Activated CD4-positive, alpha-beta T cell treated with anti-CD3 and anti-CD28 coated beads, Interleukin-2, amount 50 U/mL, for 4 hours (primary cell): ENCODE data around the gene EDAR.

Experiments
- DNase-seq, 2 experiments: peaks; one replicate each; pipeline ENCODE4 v3.0.0-alpha.2; 2020

EDAR gene

DNA sequence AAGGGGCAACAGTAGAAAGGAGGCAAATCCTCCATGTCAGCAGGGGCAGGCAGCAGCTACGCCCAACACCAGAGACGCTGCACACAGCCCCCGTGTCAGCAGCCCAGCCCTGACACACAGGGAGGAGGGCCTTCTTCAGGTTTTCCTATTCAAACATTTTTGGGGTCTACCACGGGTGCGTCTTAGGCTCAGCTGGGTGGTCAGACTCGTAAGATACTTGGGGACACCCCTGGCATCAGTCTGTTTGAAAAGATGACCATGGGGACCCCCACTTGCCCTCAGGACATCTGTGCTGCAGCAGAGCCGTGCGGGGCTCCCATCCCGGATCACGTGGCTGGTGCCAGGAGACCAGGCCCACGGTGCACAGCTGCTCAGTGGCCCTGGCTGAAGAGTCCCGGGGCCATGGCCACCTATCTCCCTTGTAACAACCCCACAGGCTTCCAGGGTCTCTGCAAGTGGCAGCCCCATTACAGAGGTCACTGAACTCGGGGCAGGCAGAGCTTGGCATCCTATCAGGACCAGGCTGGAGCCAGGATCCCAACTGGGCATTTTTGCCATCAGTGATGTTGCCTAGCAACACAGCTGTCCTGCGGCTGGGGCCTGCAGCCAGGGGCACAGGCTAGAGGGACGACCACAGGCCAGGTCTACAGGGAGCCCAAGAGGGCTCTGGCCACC lies 82.5 kb downstream of the EDAR start:
- DNase-seq: no peak

DNA sequence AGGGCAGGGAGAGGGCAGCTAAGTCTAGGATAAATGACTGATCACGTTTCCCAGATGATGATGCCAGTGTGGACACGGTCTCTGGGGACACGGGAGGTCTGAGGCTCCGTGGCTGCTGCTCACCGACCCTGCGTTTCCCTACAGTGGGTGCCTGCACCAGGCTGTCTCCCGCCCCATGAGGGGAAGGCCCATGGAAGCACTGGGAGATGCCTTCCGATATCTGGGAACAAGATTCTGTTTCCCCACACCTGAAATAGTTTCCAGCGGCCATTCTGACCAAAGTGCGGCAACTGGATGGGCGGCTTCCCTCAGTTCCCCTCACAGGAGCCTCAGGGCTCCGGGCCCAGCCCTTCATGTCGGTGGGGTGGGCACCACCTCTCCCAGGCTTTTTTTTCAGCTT lies 83.1 kb downstream of the EDAR start:
- no peak for DNase-seq

DNA sequence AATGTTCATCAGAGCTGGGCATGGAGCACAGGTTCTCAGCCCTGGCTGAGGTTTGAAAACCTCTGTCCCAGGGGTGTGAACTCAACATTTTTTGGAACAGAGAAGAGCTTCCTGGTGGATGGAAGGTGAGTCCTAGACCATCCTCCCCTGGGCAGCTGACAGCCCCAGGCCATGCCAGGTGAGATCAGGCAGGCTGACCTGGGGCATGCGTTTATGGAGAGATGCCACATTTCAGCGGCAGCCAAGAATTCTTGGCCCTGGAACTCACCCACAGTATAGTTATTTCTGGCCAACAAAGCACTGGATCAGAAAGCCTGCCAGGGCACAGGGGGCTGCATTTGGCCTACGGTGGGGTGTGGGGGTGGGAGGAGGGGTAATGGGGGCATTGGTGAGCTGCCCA lies 83.8 kb downstream of the EDAR start:
- DNase-seq: no peak

DNA sequence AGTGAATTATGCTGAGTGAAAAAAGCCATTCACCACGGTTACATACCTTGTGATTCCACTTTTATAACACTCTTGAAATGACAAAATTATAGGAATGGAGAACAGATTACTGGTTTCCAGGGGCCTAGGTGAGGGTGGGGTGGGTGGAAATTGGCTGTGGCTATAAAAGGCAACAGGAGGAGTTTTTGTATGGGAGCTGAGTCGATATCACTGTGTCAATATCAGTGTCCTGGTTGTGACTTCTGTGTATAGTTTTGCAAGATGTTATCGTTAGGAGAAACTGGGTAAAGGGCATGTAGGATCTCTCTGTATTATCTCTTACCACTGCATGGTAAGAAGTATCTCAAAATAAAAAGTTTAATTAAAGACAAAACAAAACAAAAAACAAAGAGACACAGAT lies 84.3 kb downstream of the EDAR start:
- no peak for DNase-seq

DNA sequence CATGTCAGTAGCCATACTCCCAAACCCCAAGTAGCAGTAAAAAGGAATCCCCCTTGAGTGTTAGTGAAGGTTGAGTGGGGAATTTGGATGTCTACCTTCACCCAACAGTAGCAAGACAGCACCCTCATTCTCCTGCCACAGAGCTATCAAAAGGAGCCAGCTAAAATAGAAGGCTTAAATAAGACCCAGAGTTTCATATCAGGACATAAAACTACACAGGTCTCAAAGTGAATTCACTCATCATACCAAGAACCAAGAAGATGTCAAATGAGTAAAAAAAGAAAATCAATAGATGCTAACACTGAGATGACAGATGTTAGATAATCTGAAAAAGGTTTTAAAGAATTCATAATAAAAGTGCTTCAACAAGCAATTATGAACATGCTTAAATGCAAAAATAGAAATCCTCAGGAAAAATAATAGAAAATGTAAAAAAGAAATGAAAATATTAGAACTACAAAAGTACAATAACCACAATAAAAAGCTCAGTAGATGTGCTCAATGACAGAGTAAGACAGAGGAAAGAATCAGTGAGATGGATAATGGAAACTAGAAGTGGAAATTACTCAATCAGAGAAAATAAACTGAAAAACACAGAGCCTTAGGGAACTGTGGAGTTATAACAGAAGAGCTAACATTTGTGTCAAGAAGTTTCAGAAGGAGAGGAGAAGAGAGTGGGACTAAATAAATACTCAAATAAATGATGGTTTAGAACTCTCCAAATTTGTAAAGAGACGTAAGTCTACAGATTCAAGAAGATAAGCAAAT lies 90.5 kb downstream of the EDAR start:
- DNase-seq: no peak

DNA sequence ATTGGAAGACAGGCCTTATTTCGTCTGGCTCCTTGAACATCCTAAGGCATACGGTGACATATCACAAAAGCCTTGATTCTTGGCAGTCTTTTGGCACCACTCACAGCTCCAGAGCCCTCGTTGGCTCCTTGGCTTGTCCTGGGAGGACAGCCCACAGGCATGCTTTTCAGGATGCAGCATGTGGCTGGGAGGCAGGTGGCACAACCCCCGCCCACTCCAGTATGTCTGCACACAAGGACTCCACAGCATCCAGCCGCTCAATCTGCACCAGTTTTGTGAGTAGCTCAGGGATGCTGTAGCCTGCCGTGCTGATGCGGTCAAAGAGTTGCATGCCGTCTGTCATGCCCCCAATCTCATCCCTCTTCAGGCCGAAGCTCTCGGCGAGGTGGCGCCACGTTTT lies 92.3 kb downstream of the EDAR start:
- no peak for DNase-seq

DNA sequence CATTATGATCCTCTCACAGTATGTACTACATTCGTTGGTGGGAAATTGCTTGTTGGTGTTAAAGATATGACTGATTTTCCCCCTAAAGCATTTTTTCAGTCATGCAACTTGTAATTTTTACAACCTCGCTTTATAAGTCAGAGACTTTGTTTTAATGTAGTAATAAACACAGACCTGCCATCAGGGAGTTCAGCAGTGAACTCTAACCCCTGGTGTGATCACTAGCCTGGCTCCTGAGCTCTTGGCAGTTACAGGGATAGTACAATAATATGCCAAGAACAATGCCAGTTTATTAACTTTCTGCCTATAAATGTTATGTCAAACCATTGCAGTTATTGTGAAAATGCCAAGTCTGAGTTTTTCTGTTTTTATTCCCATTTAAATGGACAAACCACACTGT lies 93.8 kb downstream of the EDAR start:
- no peak for DNase-seq

DNA sequence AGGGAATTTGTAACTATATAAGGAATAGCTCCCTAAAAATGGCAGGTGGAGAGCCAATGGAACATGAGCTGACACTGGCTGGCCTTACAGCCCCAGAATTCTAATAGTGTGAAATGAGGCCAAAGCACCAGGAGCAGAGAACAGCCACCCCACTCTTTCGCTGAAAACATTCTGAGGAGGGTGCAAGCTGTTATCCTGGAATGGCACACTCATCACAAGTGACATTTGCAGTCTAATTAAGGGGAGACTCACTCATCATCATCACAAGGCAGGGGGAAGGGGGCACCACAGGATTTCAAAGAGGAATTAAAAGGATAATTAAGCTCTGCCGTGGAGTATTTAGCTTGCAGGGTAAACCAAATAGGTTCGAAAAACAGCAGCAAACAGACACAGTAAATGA lies 94.3 kb downstream of the EDAR start:
- DNase-seq: no peak

DNA sequence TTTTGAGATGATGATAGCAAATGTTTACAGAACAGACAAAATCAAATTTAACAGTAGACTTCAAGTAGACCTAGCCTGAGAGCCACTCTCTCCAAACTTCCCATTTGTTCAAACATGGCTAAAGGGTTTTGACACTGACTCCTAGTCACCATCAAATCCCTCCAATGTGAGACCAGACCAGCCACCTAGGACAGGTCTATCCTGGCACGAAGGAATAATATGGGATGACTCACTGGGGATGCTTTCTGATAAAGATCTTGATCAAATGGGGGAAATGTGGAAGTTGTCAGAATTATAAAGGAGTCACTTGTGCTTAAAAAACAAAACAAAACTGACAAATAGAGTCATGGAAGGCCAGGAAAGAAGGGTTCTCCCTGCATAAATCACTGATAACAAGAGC lies 95.7 kb downstream of the EDAR start:
- no peak for DNase-seq

DNA sequence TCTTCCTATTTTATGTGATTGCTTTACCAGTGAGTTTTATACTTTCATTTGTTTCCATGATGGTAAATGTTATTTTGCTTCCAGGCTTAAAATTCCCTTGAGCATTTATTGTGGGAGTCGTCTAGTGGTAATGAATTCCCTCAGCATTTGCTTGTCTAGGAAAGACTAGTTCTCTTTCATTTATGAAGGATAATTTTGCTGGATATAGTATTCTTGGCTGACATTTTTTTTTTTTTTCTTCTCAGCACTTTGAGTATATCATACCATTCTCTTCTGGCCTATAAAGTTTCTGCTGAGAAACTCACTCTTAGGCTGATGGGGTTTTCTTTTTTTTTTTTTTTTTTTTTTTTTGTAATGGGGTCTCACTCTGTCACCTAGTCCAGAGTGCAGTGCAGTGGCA lies 99.1 kb downstream of the EDAR start:
- DNase-seq: no peak

DNA sequence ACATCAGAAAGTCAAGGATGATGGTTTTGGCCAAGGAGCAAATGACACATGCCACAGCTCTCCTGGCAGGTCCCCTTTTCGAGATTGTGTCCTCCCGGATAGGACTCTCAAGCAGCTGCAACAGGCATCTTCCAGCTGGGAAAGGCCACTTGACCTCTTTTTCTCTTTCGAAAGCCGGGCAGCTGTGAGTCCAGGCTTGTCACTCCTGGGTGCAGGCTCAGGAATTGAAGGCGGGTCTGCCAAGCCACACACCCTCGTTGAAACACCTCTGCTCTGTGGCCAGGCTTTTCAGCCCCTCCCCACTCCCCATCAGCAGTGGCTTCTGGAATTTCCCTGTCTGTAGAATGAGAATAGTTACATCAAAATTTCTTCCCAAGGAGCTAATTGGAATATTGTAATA lies 104.4 kb downstream of the EDAR start:
- DNase-seq: no peak

DNA sequence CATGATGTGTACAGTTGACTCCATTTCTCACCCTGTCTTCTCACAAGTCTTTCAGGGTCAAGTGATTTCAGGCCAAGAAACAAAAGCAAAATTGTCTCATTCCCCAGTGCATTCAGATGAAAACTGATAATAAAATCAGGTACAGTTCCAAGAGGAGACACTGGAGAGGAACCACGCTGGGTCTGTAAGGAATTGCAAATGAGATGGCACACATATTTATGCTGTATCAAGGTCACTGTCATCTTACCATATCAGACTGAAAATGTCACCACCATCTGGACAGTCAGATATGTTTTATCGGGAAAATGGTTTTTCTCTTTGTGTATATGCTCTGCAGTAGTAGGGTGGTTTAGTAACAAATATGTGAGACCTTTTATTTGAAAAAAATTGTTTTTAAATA lies 110.7 kb downstream of the EDAR start:
- no peak for DNase-seq

DNA sequence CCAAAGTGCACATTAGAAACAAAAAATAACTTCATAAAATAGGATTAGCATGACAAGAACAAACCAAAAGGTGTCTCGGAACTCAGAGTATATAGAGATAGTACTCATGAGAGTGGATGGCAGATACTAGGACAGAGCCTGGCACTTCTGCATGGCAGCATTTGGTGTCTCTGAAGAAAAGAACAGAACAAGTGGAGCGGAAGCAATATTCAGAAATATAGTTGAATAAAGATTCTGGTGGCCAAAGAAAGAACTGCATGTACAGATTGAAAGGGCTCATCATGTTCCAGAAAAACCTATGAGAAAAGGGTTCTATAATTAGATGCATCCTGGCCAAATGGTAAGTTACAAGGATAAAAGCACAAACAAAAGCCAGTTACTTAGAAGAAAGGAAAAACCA lies 111.5 kb downstream of the EDAR start:
- no peak for DNase-seq

DNA sequence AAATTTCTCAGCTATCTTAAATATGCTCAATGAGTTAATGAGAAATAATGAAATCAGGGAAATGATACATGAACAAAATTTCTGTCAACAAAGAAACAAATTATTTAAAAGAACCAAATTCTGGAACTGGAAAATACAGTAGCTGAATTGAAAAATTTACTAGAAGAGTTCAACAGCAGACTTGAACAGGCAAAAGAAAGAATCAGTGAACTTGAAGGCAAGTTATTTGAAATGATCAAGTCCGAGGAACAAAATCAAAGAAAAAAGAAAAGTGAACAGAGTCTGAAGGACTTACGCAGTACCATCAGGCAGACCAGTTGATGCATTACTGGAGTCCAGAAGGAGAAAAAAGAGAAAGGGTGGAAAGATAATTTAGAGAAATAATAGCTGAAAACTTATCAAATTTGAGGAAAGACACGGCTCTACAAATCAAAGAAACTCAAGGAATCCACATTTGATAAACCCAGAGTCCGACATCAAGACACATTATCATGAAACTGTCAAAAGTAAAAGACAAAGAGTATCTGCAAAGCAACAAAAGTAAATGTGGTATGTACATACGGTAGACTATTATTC lies 118.9 kb downstream of the EDAR start:
- DNase-seq: no peak

DNA sequence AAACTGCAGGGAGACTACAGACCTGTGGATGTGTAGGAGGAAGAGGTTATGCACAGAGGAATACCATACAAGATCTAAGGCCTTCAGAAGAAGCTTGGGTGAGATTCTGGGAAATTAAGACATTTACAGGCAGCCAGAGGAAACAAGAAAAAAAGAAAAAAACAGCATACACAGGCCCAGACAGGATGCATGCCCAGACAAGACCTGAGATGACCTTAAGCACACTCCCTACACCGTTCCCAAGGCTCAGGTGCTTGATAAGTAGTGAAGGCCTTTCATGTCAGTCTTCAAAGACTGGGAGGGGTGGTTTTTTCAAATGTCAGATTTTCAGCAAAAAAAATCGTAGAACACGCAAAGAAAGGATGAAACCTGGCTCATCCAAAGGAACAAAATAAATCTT lies 119.5 kb downstream of the EDAR start:
- DNase-seq: no peak

DNA sequence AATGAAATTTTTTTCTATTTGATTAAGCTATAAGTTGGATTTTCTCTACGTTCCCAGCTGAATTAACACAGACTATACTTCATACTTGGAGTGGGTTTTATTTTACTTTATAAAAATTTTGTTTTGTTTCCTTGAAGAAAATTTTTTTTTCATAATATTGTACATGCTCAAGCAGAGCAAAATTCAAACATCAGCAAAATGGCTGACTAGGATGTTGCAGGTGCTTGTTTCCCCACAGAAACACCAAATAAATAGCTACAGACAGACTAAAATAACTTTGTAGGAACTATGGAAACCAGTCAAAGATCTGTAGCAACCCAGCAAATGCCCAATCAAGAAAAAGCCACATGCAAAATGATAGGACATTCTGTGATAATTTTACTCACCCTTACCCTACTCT lies 120.1 kb downstream of the EDAR start:
- DNase-seq: no peak

DNA sequence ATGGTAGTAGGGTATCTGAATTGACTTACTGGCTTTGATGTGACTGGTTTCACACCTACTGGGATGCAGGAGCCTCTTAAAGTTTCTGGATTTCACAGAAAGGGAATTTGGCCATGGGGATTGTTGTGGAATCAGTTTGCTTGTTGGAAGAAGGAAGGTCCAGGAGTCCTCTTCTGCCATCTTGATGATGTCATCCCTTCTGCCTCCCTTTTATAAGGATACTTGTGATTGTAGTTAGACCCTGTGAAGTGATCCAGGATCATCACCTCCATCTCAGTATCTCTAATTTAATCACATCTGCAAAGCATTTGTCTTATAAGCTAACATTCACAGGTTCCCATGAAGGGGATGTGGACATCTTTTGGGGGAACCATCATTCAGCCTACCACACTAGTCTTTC lies 123.0 kb downstream of the EDAR start:
- DNase-seq: no peak

DNA sequence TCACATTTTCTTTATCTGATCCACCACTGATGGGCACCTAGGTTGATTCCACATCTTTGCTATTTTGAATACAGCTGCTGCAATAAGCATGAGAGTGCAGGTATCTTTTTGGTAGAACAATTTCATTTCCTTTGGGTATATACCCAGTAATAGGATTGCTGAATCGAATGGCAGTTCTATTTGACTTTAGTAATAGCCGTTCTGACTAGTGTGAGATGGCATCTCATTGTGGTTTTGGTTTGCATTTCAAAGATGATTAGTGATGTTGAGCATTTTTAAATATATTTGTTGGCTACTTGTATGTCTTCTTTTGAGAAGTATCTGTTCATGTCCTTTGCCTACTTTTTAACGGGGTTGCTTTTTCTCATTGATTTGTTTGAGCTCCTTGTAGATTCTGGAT lies 130.1 kb downstream of the EDAR start:
- DNase-seq: no peak

DNA sequence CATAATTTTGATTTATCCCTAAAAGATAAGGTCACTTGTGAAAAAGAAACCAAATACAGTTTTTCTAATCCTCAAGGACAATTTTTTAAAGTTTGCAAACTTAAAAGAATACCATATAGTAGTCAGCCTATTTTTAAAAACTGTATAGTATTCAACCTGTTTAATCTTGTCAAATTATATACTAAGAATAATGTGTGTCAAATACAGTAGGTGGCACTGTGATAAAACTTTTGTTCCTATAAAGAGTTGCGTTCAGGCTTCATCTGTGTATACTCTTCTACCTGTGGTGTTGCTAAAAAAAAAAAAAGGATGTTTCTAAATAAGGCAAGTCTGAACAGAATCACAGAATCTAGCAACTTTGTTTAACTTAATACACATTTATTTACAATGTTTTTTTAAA lies 133.8 kb downstream of the EDAR start:
- DNase-seq: no peak

DNA sequence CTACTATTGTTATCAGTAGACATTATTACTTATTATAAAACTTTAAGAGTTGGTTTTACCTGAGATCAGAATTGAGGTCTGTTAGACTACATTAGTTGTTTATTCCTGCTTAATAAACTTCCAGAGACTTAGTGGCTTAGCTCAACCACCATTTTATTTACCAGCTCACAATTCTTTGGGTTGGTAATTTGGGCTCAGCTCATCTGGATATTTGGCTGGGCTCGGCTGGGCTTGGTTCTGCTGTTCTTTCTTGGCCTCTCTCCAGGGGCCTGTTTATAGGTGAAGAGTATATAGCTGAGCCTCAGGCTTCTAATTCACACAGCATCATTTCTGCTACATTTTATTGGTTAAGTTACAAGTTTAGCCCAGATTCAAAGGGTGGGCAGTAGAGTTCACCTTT lies 134.5 kb downstream of the EDAR start:
- DNase-seq: no peak

DNA sequence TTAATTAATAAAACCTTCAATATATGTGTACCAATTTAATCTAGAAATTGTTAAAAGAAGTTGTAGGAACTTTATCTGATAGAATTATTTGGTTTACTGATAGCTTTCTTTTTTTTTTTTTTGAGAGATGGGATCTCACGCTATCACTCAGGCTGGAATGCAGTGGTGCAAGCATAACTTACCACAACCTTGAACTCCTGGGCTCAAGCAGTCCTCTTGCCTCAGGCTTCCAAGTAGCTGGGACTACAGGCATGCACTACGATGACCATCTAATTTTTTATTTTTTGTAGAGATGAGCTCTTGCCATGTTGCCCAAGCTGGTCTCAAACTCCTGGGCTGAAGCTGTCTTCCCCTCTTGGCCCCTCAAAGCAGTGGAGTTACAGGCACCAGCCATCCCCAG lies 135.6 kb downstream of the EDAR start:
- no peak for DNase-seq

DNA sequence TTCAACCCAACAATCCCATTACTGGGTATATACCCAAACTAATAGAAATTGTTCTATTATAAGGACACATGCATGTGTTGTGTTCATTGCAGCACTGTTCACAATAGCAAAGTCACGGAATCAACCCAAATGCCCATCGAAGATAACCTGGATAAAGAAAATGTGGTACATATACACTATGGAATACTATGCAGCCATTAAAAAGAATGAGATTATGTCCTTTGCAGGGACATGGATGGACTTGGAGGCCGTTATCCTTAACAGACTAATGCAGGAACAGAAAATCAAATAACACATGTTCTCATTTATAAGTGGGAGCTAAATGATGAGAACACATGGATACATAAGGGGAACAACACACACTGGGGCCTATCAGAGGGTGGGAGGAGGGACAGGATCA lies 136.6 kb downstream of the EDAR start:
- no peak for DNase-seq

DNA sequence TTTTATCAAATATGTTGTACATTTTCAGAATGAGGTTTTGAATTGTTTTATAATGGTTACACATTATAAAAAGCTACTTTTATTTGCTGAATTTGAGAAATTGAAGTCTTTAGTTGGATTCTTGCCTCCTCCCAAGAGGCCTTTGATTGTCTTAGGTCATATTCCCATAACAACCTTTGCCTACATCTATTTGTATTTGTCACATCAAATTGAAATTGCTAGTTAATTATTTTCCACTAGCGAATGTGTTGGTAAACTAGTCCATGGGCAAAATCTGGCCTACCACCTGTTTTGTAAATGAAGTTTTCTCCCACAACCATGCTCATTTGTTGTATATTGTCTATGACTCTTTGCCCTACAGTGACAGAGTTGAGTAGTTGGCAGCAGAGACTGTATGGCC lies 142.0 kb downstream of the EDAR start:
- DNase-seq: no peak

DNA sequence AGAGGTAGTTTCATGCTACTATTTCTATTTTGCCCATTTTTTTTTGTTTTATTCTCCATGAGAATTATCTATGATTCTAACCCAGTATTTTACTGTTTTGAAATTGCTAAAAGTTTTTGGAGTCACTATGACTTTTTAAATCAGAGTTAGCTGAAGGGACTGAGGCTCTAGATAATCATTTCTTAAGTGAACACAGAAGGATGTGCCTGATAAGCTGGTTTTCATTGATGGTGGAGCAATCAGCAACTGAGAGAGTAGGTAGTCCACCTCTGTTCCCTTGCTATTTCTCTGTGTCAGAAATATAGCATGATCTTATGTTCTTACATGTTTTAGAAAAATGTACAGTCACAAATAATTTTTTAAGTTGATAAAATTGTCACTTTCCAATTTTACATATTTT lies 143.1 kb downstream of the EDAR start:
- no peak for DNase-seq
